LNCAP (cell line): ENCODE measurements around the gene PIEZO1.
A peak's percentile ranks its signal among the peaks of the same experiment; 100 is the strongest.

Source experiments
- TF ChIP-seq, protein P1 (sequence below): fragments of 450-650 bp; IDR thresholded peaks from 2 replicates; pipeline ENCODE4 v1.5.1; 2017; ENCODE audit warnings: mild to moderate bottlenecking

PIEZO1 gene

DNA sequence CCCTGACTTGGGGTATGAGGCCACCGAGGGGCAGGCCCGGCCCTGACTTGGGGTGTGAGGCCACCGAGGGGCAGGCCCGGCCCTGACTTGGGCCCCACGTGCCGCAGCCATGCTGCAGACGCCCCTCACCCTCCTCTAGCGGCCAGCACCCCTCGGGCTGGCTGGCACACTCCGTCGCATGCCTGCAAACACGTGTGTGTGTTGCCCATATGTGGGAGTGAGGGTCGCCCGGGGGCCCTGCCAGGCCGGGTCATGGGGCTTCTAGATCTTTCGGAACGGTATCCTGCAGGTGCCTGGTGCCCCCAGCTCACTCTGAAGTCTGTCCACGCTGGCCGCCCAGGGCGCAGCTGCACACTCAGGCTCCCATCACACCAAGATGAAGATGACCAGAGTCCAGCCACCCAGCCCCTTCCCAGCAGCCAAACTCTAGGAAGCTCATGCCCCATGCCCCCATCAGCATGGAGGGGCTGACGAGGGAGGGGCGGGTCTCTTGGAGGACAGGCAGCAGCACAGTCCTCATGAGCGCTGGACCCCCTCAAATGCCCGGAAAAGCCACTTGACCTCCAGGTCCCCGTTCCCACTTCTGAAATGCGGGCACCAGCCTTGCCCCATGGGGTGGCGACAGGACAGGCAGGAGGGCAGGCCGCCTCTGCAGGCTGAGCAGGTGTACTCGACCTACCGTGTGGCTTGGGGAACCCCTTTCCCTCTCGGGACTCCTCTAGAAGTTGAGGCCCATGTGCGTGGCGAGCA lies 44.9 kb downstream of the PIEZO1 start:
- TF ChIP-seq, protein P1, sequence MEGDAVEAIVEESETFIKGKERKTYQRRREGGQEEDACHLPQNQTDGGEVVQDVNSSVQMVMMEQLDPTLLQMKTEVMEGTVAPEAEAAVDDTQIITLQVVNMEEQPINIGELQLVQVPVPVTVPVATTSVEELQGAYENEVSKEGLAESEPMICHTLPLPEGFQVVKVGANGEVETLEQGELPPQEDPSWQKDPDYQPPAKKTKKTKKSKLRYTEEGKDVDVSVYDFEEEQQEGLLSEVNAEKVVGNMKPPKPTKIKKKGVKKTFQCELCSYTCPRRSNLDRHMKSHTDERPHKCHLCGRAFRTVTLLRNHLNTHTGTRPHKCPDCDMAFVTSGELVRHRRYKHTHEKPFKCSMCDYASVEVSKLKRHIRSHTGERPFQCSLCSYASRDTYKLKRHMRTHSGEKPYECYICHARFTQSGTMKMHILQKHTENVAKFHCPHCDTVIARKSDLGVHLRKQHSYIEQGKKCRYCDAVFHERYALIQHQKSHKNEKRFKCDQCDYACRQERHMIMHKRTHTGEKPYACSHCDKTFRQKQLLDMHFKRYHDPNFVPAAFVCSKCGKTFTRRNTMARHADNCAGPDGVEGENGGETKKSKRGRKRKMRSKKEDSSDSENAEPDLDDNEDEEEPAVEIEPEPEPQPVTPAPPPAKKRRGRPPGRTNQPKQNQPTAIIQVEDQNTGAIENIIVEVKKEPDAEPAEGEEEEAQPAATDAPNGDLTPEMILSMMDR, result no peak

DNA sequence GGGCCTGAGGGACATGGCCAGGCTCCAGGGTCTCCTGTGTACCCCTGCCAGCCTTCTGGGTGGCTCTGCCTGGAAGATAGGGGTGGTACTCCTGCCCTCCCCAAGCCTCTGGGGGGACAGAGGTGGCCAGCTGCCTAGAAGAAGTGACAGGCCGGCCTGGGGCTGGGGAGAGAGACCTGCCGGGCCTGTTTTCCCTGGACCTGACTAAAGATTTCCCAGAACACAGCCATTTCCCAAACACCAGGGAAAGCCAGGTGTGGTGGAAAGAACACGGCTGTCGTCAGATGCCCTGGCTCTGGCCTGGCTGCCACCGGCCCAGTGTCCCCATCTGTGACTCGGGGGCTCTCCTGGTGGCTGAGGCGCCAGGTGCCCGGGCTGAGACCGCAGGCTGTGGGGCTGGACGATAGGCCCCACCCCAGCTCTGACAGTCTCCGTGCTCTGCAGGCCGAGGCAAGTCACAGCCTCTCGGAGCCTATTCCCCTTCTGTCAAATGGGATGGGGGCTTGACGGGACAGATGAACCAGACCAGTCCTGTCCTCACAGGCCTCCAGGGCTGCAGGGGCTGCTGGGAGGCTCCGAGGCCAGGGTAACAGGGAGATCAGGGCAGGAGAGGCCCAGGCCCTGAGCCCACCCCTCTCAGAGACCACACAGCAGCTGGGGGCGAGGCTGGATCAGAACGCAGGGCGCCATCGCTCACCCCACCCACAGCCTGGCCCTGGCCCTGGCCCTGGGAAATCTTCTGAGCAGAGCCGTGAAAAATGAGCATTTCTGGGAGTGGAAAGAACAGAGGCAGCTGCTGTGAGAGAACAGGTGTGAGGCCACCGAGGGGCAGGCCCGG lies 45.7 kb downstream of the PIEZO1 start:
- TF ChIP-seq, protein P1, result no peak

DNA sequence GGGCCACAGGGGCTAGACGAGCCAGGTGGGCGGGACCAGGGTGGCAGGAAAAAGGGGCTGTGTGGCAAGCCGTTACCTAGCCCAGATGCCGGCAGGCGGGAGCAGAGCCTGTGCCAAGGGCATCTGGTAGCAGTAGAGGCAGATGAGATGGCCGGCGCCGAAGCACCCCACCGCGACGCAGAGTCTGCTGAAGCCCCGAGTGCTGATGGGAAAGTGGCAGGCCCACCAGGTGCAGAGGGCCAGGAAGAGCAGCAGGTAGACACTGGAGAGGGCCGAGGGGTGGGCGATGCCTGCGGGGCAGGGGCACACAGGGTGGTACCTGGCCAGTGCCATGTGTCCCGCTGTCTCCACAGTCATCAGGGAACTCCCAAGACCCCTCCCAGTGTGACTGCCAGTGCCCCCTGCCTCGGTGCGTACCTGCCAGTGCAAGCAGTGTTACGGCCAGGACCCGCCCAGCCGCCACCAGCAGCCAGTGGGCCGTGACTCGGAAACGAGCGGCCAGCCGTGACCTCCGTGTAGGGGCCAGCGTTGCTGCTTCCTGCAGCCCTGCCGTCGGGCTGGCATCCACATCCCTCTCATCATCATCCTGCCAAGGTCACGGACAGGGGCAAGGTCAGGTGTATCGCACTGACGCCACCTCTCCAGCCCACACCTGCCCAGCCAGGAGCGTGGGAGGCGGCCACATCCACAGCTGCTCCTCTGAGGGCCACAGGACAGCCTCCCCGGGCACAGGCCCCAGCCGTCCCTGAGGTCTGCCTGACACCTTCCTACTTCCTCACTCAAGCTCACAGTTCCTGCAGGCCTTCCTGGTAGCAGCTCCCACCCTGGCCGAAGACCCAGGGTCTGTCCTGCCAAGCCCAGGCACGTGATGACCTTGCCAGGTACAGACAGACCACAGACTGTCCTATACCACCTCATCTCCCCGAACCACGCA lies 46.6 kb downstream of the PIEZO1 start:
- TF ChIP-seq, protein P1, result no peak

DNA sequence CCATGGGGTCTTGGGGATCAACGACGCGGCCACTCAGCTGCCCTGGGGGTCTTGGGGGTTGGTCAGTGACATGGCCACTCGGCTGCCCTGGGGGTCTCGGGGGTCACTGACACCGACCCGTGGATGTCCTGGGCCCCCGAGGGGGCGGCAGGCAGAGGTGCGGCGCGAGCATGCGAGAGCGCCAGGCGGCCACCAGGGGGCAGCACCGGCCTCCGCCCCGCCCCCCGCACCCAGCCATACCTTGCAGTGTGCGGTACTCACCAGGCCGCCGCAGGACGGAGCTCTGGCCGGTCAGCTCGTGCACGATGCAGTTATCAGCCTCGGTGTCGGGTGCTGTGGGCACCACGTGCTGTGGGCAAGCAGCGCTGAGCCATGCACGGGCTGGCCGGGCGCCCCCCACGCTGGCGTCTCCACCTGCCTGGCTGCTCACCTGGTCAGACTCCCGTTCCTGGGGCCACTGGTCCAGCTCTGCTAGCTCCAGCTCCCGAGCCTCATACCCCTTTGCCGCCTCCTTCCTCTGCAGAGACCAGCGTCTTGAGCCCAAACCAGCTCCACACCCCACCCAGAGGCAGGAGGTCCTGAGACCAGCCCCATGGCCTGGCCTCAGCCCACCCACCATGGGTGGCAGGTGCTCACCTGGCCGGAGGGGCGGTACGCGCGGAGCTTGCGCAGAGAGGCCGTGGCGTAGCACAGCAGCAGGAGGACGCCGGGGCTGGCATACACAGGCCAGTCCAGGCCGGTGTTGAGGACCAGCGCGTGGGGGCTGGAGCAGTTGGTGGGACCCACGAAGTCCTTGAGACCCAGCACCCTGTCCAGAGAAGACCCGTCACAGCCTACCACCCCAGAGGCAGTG lies 47.5 kb downstream of the PIEZO1 start:
- TF ChIP-seq, protein P1, result peak; percentile 99

DNA sequence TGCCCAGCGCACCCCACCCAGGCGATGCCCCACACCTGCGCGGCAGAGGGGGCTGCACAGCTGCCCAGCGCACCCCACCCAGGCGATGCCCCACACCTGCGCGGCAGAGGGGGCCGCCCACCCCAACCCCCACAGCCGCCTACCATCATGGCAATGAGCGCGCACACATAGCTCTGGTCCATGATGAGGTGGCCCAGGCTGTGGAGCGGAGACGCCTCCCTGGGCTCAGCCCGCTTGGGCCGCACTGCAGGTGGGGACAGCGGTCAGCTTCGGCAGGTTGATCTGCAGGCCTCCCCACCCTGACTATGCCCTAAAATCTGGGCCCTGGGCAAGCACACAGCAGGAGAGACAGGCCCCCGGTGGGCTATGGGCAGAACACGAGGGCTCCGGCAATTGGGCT lies 48.5 kb downstream of the PIEZO1 start:
- TF ChIP-seq, protein P1, result no peak

DNA sequence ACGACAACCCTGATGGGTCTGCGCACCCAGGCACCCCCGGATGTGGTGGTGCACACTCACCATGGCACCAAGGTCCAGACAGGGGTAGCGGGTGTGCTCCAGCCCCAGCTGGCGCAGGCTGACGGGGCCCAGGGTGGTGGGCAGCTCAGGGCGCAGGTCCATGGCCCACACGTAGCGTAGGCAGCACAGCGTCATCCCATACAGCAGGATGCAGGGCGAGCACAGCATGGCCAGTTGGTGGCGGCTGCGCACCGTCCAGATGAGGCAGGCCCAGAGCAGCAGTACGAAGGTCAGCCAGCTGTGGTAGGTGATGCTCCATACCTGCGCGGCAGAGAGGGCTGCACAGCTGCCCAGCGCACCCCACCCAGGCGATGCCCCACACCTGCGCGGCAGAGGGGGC lies 48.9 kb downstream of the PIEZO1 start:
- TF ChIP-seq, protein P1, result no peak
